ENCODE measurements around the gene HIPK3.

DNA sequence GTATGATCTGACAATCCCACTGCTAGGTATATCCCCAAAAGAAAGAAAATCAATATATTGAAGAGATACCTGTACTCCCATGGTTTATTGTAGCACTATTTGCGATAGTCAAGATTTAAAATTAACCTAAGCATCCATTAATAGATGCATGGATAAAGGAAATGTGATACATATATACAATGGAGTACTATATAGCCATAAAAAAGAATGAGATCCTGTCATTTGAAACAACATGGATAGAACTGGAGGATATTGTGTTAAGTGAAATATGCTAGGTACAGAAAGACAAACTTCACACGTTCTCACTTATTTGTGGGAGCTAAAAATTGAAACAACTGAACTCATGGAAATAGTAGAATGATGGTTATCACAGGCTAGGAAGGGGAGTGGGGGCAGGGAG lies 14.6 kb upstream of the HIPK3 start:
- TF ChIP-seq TAF1 (IDR thresholded peaks at IDR 0.05; ENCODE audit: borderline replicate concordance, low read depth, low read length), result no peak
- TF ChIP-seq POLR2A (IDR thresholded peaks at IDR 0.05; ENCODE audit: low read depth, low read length), result no peak
- TF ChIP-seq POLR2AphosphoS5 (IDR thresholded peaks at IDR 0.05; ENCODE audit: low read depth, low read length), result no peak

Data from GM12892 (cell line).